PC-9 (cell line): Measurements from ENCODE around the gene MMS22L. TPM values are rescaled to one million over a fixed set of nuclear protein-coding genes. Genes with fewer than 3 reads are reported as not detected.

Experiments used
- BruUV-seq: library from RNA; stranded (reverse); fragments of 400-500 nt; replicated peaks from 2 replicates; lab custom pipeline; 2021; lab: Mats Ljungman, UMichigan
- CTCF ChIA-PET: fragments of 300-600 bp; sonication (Branson Sonifier 250); formaldehyde crosslinking; loops from one replicate; lab custom pipeline; 2022; ENCODE audit warnings: antibody characterized with exemption; lab: Charles Lee
- POLR2A ChIA-PET: fragments of 300-600 bp; sonication (Branson Sonifier 250); formaldehyde crosslinking; loops from one replicate; lab custom pipeline; 2022; ENCODE audit warnings: antibody characterized with exemption; ENCODE audit not compliant: unreplicated experiment; lab: Charles Lee
- DNase-seq, 2 experiments: peaks; one replicate each; pipeline versions ENCODE4 v3.0.0 to v3.0.0-alpha.2; 2015 to 2022; ENCODE audit warnings: mixed read lengths in 1 of 2
- H2AFZ ChIP-seq: fragments of 200-600 bp; sonication (generic); 2 replicates; pipeline ENCODE4 v1.8.1; 2017; ENCODE audit warnings: antibody characterized with exemption
- H3F3A ChIP-seq: fragments of 200-600 bp; sonication (generic); 2 replicates; pipeline ENCODE4 v1.8.1; 2017; ENCODE audit warnings: antibody characterized with exemption, mild to moderate bottlenecking, low read depth; ENCODE audit not compliant: insufficient read depth
- H3K27ac ChIP-seq: fragments of 200-600 bp; sonication (generic); 2 replicates; pipeline ENCODE4 v1.6.1; 2016; ENCODE audit warnings: mixed run types
- H3K27me3 ChIP-seq: fragments of 200-600 bp; sonication (generic); 2 replicates; pipeline ENCODE4 v1.6.1; 2016; ENCODE audit warnings: low read depth, mixed run types; ENCODE audit not compliant: insufficient read depth
- H3K36me3 ChIP-seq: fragments of 200-600 bp; sonication (generic); 2 replicates; pipeline ENCODE4 v1.6.1; 2016; ENCODE audit warnings: low read depth, mixed run types
- H3K4me1 ChIP-seq: fragments of 200-600 bp; sonication (generic); replicated peaks from 2 replicates; pipeline ENCODE4 v1.6.1; 2016; ENCODE audit warnings: mixed run types; ENCODE audit not compliant: insufficient read depth
- H3K4me2 ChIP-seq: fragments of 200-600 bp; sonication (generic); 2 replicates; pipeline ENCODE4 v1.6.1; 2017; ENCODE audit warnings: mixed run types
- H3K4me3 ChIP-seq: fragments of 200-600 bp; sonication (generic); 2 replicates; pipeline ENCODE4 v1.6.1; 2016; ENCODE audit warnings: mixed run types
- H3K79me2 ChIP-seq: fragments of 200-600 bp; sonication (generic); 2 replicates; pipeline ENCODE4 v1.6.1; 2017; ENCODE audit warnings: low read depth, mixed run types
- H3K9me2 ChIP-seq: fragments of 200-600 bp; sonication (generic); 2 replicates; pipeline ENCODE4 v1.8.1; 2017; ENCODE audit warnings: mild to moderate bottlenecking; ENCODE audit not compliant: insufficient read depth
- H3K9me3 ChIP-seq: fragments of 200-600 bp; sonication (generic); 2 replicates; pipeline ENCODE4 v1.8.1; 2016; ENCODE audit warnings: low read depth; ENCODE audit not compliant: insufficient read depth
- H4K20me1 ChIP-seq: fragments of 200-600 bp; sonication (generic); 2 replicates; pipeline ENCODE4 v1.8.1; 2017; ENCODE audit not compliant: insufficient read depth
- EZH2 ChIP-seq: fragments of 200-600 bp; sonication (generic); IDR thresholded peaks from 2 replicates; pipeline ENCODE4 v1.8.0; 2017; ENCODE audit warnings: antibody characterized with exemption, low read depth
- intact Hi-C: fragments of 100-400 bp; cut with micrococcal nuclease; formaldehyde crosslinking; loops from one replicate; pipeline ENCODE4 v1.10.0; 2022; ENCODE audit not compliant: unreplicated experiment
- total RNA-seq: library from RNA; stranded (reverse); gene quantifications from 2 replicates; pipeline ENCODE4 v1.2.3, GENCODE V29; 2021
- TF ChIP-seq, protein P1 (sequence below): fragments of 200-600 bp; sonication (generic); conservative IDR thresholded peaks from 2 replicates; pipeline ENCODE4 v1.6.1; 2017; ENCODE audit warnings: mixed run types, antibody characterized with exemption, mild to moderate bottlenecking, moderate library complexity

MMS22L gene
- total RNA-seq, 1 experiment from 2014 or later: 43.6 TPM

DNA sequence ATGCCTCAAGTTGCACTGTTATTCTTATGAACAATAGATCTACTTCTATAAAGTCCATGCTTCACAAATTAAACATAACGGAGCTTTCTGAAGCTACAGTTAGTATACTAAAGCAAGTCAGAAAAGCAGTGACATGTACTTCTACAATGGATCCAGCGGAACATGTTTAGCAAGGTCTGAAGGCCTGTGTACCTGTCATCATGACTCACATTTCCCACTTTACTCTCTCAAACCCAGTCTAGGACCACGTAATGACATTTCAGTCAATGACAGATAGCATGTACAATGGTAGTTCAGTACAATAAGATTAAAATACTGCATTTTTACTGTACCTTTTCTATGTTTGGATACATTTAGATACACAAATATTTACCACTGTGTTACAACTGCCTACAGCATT is 132.1 kb downstream of the MMS22L start:
- POLR2A ChIA-PET: no interaction called here
- CTCF ChIA-PET: no interaction called here
- no peak overlapping the region for H3K27ac ChIP-seq
- peaks cover 3% of the 10 kb centered on the region; the same call in 1 of the 2 replicates for H3K36me3 ChIP-seq
- DNase-seq: no peak
- H3K27me3 ChIP-seq: no peaks in the 10 kb centered on the region
- TF ChIP-seq, protein P1, sequence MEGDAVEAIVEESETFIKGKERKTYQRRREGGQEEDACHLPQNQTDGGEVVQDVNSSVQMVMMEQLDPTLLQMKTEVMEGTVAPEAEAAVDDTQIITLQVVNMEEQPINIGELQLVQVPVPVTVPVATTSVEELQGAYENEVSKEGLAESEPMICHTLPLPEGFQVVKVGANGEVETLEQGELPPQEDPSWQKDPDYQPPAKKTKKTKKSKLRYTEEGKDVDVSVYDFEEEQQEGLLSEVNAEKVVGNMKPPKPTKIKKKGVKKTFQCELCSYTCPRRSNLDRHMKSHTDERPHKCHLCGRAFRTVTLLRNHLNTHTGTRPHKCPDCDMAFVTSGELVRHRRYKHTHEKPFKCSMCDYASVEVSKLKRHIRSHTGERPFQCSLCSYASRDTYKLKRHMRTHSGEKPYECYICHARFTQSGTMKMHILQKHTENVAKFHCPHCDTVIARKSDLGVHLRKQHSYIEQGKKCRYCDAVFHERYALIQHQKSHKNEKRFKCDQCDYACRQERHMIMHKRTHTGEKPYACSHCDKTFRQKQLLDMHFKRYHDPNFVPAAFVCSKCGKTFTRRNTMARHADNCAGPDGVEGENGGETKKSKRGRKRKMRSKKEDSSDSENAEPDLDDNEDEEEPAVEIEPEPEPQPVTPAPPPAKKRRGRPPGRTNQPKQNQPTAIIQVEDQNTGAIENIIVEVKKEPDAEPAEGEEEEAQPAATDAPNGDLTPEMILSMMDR: no peak
- no peak for TF ChIP-seq EZH2
- H3K79me2 ChIP-seq: no peaks in the 10 kb centered on the region
- no peaks in the 10 kb centered on the region for H3K9me2 ChIP-seq
- H3F3A ChIP-seq: peaks cover 6% of the 10 kb centered on the region; the same call in 1 of the 2 replicates
- H3K4me1 ChIP-seq: no peaks in the 10 kb centered on the region
- H2AFZ ChIP-seq: no peak overlapping the region
- H3K4me3 ChIP-seq: no peak overlapping the region
- H3K9me3 ChIP-seq: no peaks in the 10 kb centered on the region
- H4K20me1 ChIP-seq: no peaks in the 10 kb centered on the region; the same call in 1 of the 2 replicates
- H3K4me2 ChIP-seq: no peak overlapping the region
- intact Hi-C loops: no loop called here
- BruUV-seq: no TSS peak

DNA sequence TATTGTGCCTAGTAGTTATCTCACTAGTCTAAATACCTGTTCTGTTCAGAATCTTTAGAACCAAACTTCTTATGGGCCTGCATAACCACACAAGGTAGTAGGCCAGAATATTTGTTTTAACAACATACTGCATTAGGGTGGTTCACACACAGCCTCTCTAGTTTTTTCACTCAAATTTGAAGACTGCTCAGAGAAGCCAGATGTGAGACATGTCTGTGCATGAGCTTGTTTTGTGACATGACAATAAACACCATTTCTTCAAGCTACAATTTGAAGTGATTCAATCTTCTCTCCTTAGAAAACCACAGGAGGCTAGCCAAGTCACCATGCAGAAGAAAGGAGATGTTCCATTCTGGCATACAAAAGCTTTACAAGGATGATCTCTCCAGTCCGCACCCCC is 135.6 kb downstream of the MMS22L start:
- no peaks in the 10 kb centered on the region for H3K9me3 ChIP-seq
- peaks cover 3% of the 10 kb centered on the region; the same call in 1 of the 2 replicates for H3K36me3 ChIP-seq
- DNase-seq: no peak
- H3K27me3 ChIP-seq: no peaks in the 10 kb centered on the region
- no peaks in the 10 kb centered on the region; the same call in 1 of the 2 replicates for H4K20me1 ChIP-seq
- H3K4me1 ChIP-seq: no peaks in the 10 kb centered on the region
- no peaks in the 10 kb centered on the region for H3K79me2 ChIP-seq
- no peak overlapping the region for H3K27ac ChIP-seq
- CTCF ChIA-PET: no interaction called here
- POLR2A ChIA-PET: no interaction called here
- no peak overlapping the region for H3K4me3 ChIP-seq
- no peak overlapping the region for H2AFZ ChIP-seq
- no TSS peak for BruUV-seq
- no peaks in the 10 kb centered on the region for H3K9me2 ChIP-seq
- intact Hi-C loops: no loop called here
- H3F3A ChIP-seq: peaks cover 7% of the 10 kb centered on the region; the same call in 1 of the 2 replicates
- no peak overlapping the region for H3K4me2 ChIP-seq
- no peak for TF ChIP-seq EZH2
- TF ChIP-seq, protein P1: no peak

DNA sequence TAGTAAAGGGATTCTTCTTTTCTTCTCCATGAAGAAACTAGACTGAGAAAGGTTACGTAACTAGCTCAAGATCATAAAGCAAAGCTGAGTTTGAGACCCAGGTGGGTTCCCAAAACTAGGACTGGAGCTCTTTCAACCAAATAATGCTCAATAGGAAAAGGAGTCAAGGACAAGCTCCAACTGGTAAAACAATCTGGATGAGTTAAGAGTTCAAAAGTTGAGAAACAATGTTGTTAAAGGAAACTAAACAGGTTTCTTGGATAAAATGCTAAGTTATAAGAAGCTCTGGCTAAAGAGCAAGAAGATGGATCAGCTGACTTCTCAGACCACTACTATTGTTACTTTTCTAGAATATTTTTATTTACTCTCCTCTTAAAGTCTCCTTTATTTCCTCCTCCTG is 137.3 kb downstream of the MMS22L start:
- CTCF ChIA-PET: no interaction called here
- BruUV-seq: no TSS peak

More for the DNA sequence above, 137.3 kb downstream of the MMS22L start:
- TF ChIP-seq EZH2: no peak
- TF ChIP-seq, protein P1: no peak
- Histone ChIP-seq H3K79me2 (no peaks in the 10 kb centered on the region), H3K9me3 (no peaks in the 10 kb centered on the region), H3K4me3 (no peak overlapping the region), H3K27me3 (no peaks in the 10 kb centered on the region), H3K4me2 (no peak overlapping the region), H2AFZ (no peak overlapping the region), H3K9me2 (no peaks in the 10 kb centered on the region), H3K36me3 (peaks cover 3% of the 10 kb centered on the region; the same call in 1 of the 2 replicates), H4K20me1 (no peaks in the 10 kb centered on the region; the same call in 1 of the 2 replicates), H3K27ac (no peak overlapping the region), H3F3A (peaks cover 7% of the 10 kb centered on the region; the same call in 1 of the 2 replicates), H3K4me1 (no peaks in the 10 kb centered on the region)
- POLR2A ChIA-PET: no interaction called here
- DNase-seq: no peak
- intact Hi-C loops: no loop called here
